A549 (cell line): ENCODE measurements around the gene CIDEA. TPM values are rescaled to one million over a fixed set of nuclear protein-coding genes. Genes with fewer than 3 reads are reported as not detected.

Source experiments
- ATAC-seq, 2 experiments: fragments of 200-7000 bp in 1 of 2; fragments of >200 bp in 1 of 2; cut with Nextera tagmentation in 1 of 2; cut with Tn5 transposase in 1 of 2; 3 replicates each; pipeline versions ENCODE4 v1.8.0 to v1.9.1; 2018 to 2020; ENCODE audit warnings: mild to moderate bottlenecking in 1 of 2, moderate library complexity in 1 of 2
- CTCF ChIA-PET: fragments of 300-600 bp; sonication (Branson Sonifier 250); formaldehyde crosslinking; extraction: SDS; loops from one replicate; lab custom pipeline; 2021; ENCODE audit warnings: antibody characterized with exemption, inconsistent platforms; lab: Yijun Ruan, JAX
- POLR2A ChIA-PET: fragments of 350-600 bp; formaldehyde crosslinking; extraction: SDS; loops from one replicate; lab custom pipeline; 2021; ENCODE audit warnings: antibody characterized with exemption, inconsistent platforms; lab: Yijun Ruan, JAX
- DNase-seq, 2 experiments: peaks; one replicate each; pipeline versions ENCODE4 v3.0.0 to v3.0.0-alpha.2; 2011 to 2016; ENCODE audit warnings: low read depth in 1 of 2, low spot score in 1 of 2
- FAIRE-seq: peaks from 2 replicates; lab custom pipeline; 2011; peaks lifted over from hg19 to GRCh38; lab: Jason Lieb, UNC
- H3K27ac ChIP-seq, 2 experiments: fragments of >200 bp; sonication (Bioruptor Twin); formaldehyde crosslinking; 3 replicates each; pipeline ENCODE4 v1.5.1; 2016 to 2017
- H3K4me1 ChIP-seq: fragments of >200 bp; sonication (Bioruptor Twin); formaldehyde crosslinking; 3 replicates; pipeline ENCODE4 v1.6.1; 2016
- H3K4me2 ChIP-seq: fragments of >200 bp; sonication (Bioruptor Twin); formaldehyde crosslinking; 3 replicates; pipeline ENCODE4 v1.6.1; 2016
- H3K4me3 ChIP-seq: fragments of >200 bp; sonication (Bioruptor Twin); formaldehyde crosslinking; 3 replicates; pipeline ENCODE4 v1.5.1; 2016
- H3K9me3 ChIP-seq: fragments of >200 bp; sonication (Bioruptor Twin); formaldehyde crosslinking; 3 replicates; pipeline ENCODE4 v1.6.1; 2016
- CBX2 ChIP-seq: fragments of 200-600 bp; sonication (generic); IDR thresholded peaks from 2 replicates; pipeline ENCODE4 v1.6.1; 2016; ENCODE audit warnings: low read depth, mild to moderate bottlenecking, borderline replicate concordance
- CBX8 ChIP-seq: fragments of 200-600 bp; sonication (generic); IDR thresholded peaks from 2 replicates; pipeline ENCODE4 v1.6.1; 2016
- CHD2 ChIP-seq: fragments of 150-350 bp; IDR thresholded peaks from 2 replicates; pipeline ENCODE4 v1.6.1; 2014; ENCODE audit warnings: low read length; ENCODE audit not compliant: partially characterized antibody
- EHF ChIP-seq: fragments of 250-450 bp; sonication (Bioruptor Pico); IDR thresholded peaks from 2 replicates; pipeline ENCODE4 v1.5.0; 2020; ENCODE audit warnings: mild to moderate bottlenecking
- ESRRA ChIP-seq: fragments of 150-350 bp; IDR thresholded peaks from 2 replicates; pipeline ENCODE4 v1.6.1; 2014; ENCODE audit warnings: mild to moderate bottlenecking, low read length, borderline replicate concordance
- FOSB ChIP-seq: fragments of 250-450 bp; sonication (Bioruptor Pico); IDR thresholded peaks from 2 replicates; pipeline ENCODE4 v1.5.0; 2020; ENCODE audit warnings: mild to moderate bottlenecking, moderate library complexity
- FOSL2 ChIP-seq, 2 experiments: fragments of 450-650 bp in 1 of 2; fragments of >200 bp in 1 of 2; sonication (Bioruptor Twin) in 1 of 2; formaldehyde crosslinking; IDR thresholded peaks; 2 replicates each; pipeline versions ENCODE4 v1.5.0 to v1.6.1; 2016 to 2020; ENCODE audit warnings: mild to moderate bottlenecking in 1 of 2, moderate library complexity in 1 of 2
- HDAC2 ChIP-seq: fragments of 200-600 bp; sonication (generic); IDR thresholded peaks from 2 replicates; pipeline ENCODE4 v1.6.1; 2016
- HEYL ChIP-seq: fragments of 250-450 bp; sonication (Bioruptor Pico); IDR thresholded peaks from 2 replicates; pipeline ENCODE4 v1.8.0; 2021; ENCODE audit warnings: mild to moderate bottlenecking, moderate library complexity
- HOXA7 ChIP-seq: fragments of 250-450 bp; sonication (Bioruptor Pico); IDR thresholded peaks from 2 replicates; pipeline ENCODE4 v1.5.0; 2020; ENCODE audit warnings: mild to moderate bottlenecking, moderate library complexity
- HOXB13 ChIP-seq: fragments of 250-450 bp; sonication (Bioruptor Pico); IDR thresholded peaks from 2 replicates; pipeline ENCODE4 v1.5.0; 2020; ENCODE audit warnings: low read depth, mild to moderate bottlenecking, moderate library complexity
- HOXB5 ChIP-seq: fragments of 250-450 bp; sonication (Bioruptor Pico); IDR thresholded peaks from 2 replicates; pipeline ENCODE4 v1.5.0; 2020; ENCODE audit warnings: mild to moderate bottlenecking, moderate library complexity
- KDM1A ChIP-seq: fragments of 200-600 bp; sonication (generic); IDR thresholded peaks from 2 replicates; pipeline ENCODE4 v1.6.1; 2016; ENCODE audit warnings: low read depth, mild to moderate bottlenecking
- MAFK ChIP-seq: fragments of 450-650 bp; IDR thresholded peaks from 2 replicates; pipeline ENCODE4 v1.6.1; 2014; ENCODE audit not compliant: partially characterized antibody
- MAX ChIP-seq: IDR thresholded peaks from 2 replicates; pipeline ENCODE4 v1.6.1; 2012
- MAZ ChIP-seq: fragments of 150-350 bp; IDR thresholded peaks from 2 replicates; pipeline ENCODE4 v1.6.1; 2014; ENCODE audit warnings: antibody characterized with exemption, low read depth, low read length, borderline replicate concordance
- MYC ChIP-seq: IDR thresholded peaks from 2 replicates; pipeline ENCODE4 v1.6.1; 2012; ENCODE audit warnings: mild to moderate bottlenecking, inconsistent platforms, low read length, improper control_type of control experiment, borderline replicate concordance
- NFE2L2 ChIP-seq: fragments of 150-350 bp; conservative IDR thresholded peaks from 2 replicates; pipeline ENCODE4 v1.6.1; 2014; ENCODE audit warnings: low read length
- NPAS2 ChIP-seq: fragments of 250-450 bp; sonication (Bioruptor Pico); IDR thresholded peaks from 2 replicates; pipeline ENCODE4 v1.8.0; 2022; ENCODE audit warnings: mild to moderate bottlenecking, moderate library complexity, borderline replicate concordance
- PBX3 ChIP-seq: IDR thresholded peaks from 2 replicates; pipeline ENCODE4 v1.6.1; 2012
- PHF8 ChIP-seq: fragments of 200-600 bp; sonication (generic); IDR thresholded peaks from 2 replicates; pipeline ENCODE4 v1.6.1; 2016; ENCODE audit warnings: low read depth, mild to moderate bottlenecking, antibody characterized with exemption, moderate library complexity, borderline replicate concordance
- POLR2A ChIP-seq: IDR thresholded peaks from 2 replicates; pipeline ENCODE4 v1.6.1; 2012; ENCODE audit warnings: mild to moderate bottlenecking, low read length
- POLR2AphosphoS2 ChIP-seq: conservative IDR thresholded peaks from 2 replicates; pipeline ENCODE4 v1.6.1; 2012; ENCODE audit warnings: low read length, improper control_type of control experiment, inconsistent platforms
- RAD21 ChIP-seq, 2 experiments: fragments of >200 bp in 1 of 2; sonication (Bioruptor Twin) in 1 of 2; formaldehyde crosslinking in 1 of 2; IDR thresholded peaks in 1 of 2; conservative IDR thresholded peaks in 1 of 2; 2 replicates in 1 of 2; 3 replicates in 1 of 2; pipeline ENCODE4 v1.6.1; 2012 to 2018; ENCODE audit warnings: inconsistent platforms in 1 of 2
- RARB ChIP-seq: fragments of 250-450 bp; sonication (Bioruptor Pico); IDR thresholded peaks from 2 replicates; pipeline ENCODE4 v1.8.0; 2021; ENCODE audit warnings: mild to moderate bottlenecking, moderate library complexity
- RCOR1 ChIP-seq: fragments of 150-350 bp; IDR thresholded peaks from 2 replicates; pipeline ENCODE4 v1.6.1; 2014; ENCODE audit warnings: antibody characterized with exemption, low read length, low read depth
- RNF2 ChIP-seq: fragments of 200-600 bp; sonication (generic); IDR thresholded peaks from 2 replicates; pipeline ENCODE4 v1.6.1; 2016; ENCODE audit warnings: low read depth, mild to moderate bottlenecking, antibody characterized with exemption, moderate library complexity, borderline replicate concordance
- SMC3 ChIP-seq: fragments of >200 bp; sonication (Bioruptor Twin); formaldehyde crosslinking; IDR thresholded peaks from 3 replicates; pipeline ENCODE4 v1.6.1; 2018; ENCODE audit warnings: inconsistent platforms
- TFCP2L1 ChIP-seq: fragments of 250-450 bp; sonication (Bioruptor Pico); IDR thresholded peaks from 2 replicates; pipeline ENCODE4 v1.5.0; 2021; ENCODE audit warnings: mild to moderate bottlenecking
- TP53 ChIP-seq: fragments of 250-450 bp; sonication (Bioruptor Pico); IDR thresholded peaks from 2 replicates; pipeline ENCODE4 v1.5.0; 2021; ENCODE audit warnings: mild to moderate bottlenecking, moderate library complexity
- ZFP36 ChIP-seq: fragments of 450-650 bp; IDR thresholded peaks from 2 replicates; pipeline ENCODE4 v1.6.1; 2014; ENCODE audit warnings: borderline replicate concordance; ENCODE audit not compliant: partially characterized antibody
- ZNF302 ChIP-seq: fragments of 250-450 bp; sonication (Bioruptor Pico); IDR thresholded peaks from 2 replicates; pipeline ENCODE4 v1.9.0; 2021; ENCODE audit warnings: inconsistent platforms, mild to moderate bottlenecking, moderate library complexity
- ZSCAN20 ChIP-seq: fragments of 250-450 bp; sonication (Bioruptor Pico); IDR thresholded peaks from 2 replicates; pipeline ENCODE4 v1.8.0; 2022; ENCODE audit warnings: mild to moderate bottlenecking, moderate library complexity
- whole genome bisulfite sequencing: methylation state at CpG from one replicate; pipeline ENCODE4 v1.1.6; 2017; ENCODE audit errors: missing lambda C conversion rate; 5-methylcytosine and 5-hydroxymethylcytosine counted together
- polyA plus RNA-seq, 4 experiments: library from polyadenylated mRNA; depleted of rRNA in 3 of 4; stranded (reverse); fragments of >200 nt; fragmentation: RNase III in 1 of 4; extraction: RNeasy Plus Mini Kit Qiagen cat#74134 plus additional on column Dnase treatment in 1 of 4; gene quantifications; 2 replicates in 3 of 4; 3 replicates in 1 of 4; pipeline ENCODE4 v1.2.3, GENCODE V29; 2011 to 2017
- TF ChIP-seq, protein P1 (sequence below): fragments of >200 bp; sonication (Bioruptor Twin); formaldehyde crosslinking; IDR thresholded peaks from 3 replicates; pipeline ENCODE4 v1.5.1; 2016
- TF ChIP-seq, protein P2 (sequence below): fragments of 450-650 bp; IDR thresholded peaks from 2 replicates; pipeline ENCODE4 v1.6.1; 2014; ENCODE audit warnings: antibody characterized with exemption
- TF ChIP-seq, protein P3 (sequence below): IDR thresholded peaks from 2 replicates; pipeline ENCODE4 v1.6.1; 2012; ENCODE audit warnings: low read depth, borderline replicate concordance
- TF ChIP-seq, protein P4 (sequence below): fragments of >200 bp; sonication (Bioruptor Twin); formaldehyde crosslinking; IDR thresholded peaks from 2 replicates; pipeline ENCODE4 v1.6.1; 2016

Gene CIDEA
- polyA plus RNA-seq, 2 of the 4 experiments (the other 2 are of a cell fraction): not detected

GRCh38 chr18:12271376-12272235 lies 17.4 kb downstream of the CIDEA start:
- H3K9me3 ChIP-seq: no peaks in the 10 kb centered on the region
- H3K4me2 ChIP-seq: peak overlapping the region; percentile 87
- H3K4me1 ChIP-seq: 0 out of 3 replicates have a peak, but pooled peaks cover 3% of the 10 kb centered on the region
- peak overlapping the region; percentile 88 to 92 for H3K27ac ChIP-seq
- no peak for FAIRE-seq
- H3K4me3 ChIP-seq: peak overlapping the region; percentile 50
- ChIA-PET POLR2A (interaction anchor here (0.8 to 1.8 kb wide), 5 partner anchors 9 to 105 kb away, joined by 3 to 8 read pairs (median 7); partner anchors contain the start of genes AFG3L2 and TUBB6), CTCF (interaction anchor here (0.6 to 3.3 kb wide), 24 partner anchors 8 to 392 kb away, joined by 3 to 45 read pairs (median 5); partner anchors contain the start of gene TUBB6)
- peak; percentile 78 to 79 for DNase-seq
- ATAC-seq: peak; percentile 98 to 99
- WGBS: 35% methylated on average over 22 of the region's 51 CpGs
- TF ChIP-seq ZNF302 (CRISPR knock-in tag): no peak
- TF ChIP-seq, protein P1, sequence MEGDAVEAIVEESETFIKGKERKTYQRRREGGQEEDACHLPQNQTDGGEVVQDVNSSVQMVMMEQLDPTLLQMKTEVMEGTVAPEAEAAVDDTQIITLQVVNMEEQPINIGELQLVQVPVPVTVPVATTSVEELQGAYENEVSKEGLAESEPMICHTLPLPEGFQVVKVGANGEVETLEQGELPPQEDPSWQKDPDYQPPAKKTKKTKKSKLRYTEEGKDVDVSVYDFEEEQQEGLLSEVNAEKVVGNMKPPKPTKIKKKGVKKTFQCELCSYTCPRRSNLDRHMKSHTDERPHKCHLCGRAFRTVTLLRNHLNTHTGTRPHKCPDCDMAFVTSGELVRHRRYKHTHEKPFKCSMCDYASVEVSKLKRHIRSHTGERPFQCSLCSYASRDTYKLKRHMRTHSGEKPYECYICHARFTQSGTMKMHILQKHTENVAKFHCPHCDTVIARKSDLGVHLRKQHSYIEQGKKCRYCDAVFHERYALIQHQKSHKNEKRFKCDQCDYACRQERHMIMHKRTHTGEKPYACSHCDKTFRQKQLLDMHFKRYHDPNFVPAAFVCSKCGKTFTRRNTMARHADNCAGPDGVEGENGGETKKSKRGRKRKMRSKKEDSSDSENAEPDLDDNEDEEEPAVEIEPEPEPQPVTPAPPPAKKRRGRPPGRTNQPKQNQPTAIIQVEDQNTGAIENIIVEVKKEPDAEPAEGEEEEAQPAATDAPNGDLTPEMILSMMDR: peak; percentile 87
- no peak for TF ChIP-seq RARB (CRISPR knock-in tag)
- no peak for TF ChIP-seq NPAS2 (CRISPR knock-in tag)
- TF ChIP-seq HOXB5 (CRISPR knock-in tag): no peak
- TF ChIP-seq, protein P2, sequence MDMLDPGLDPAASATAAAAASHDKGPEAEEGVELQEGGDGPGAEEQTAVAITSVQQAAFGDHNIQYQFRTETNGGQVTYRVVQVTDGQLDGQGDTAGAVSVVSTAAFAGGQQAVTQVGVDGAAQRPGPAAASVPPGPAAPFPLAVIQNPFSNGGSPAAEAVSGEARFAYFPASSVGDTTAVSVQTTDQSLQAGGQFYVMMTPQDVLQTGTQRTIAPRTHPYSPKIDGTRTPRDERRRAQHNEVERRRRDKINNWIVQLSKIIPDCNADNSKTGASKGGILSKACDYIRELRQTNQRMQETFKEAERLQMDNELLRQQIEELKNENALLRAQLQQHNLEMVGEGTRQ: no peak
- no peak for TF ChIP-seq CBX2
- TF ChIP-seq HOXB13 (CRISPR knock-in tag): no peak
- no peak for TF ChIP-seq MAZ
- 0 out of 2 replicates have a peak, but pooled peaks have one; percentile 57 for TF ChIP-seq MAX
- TF ChIP-seq, protein P3, sequence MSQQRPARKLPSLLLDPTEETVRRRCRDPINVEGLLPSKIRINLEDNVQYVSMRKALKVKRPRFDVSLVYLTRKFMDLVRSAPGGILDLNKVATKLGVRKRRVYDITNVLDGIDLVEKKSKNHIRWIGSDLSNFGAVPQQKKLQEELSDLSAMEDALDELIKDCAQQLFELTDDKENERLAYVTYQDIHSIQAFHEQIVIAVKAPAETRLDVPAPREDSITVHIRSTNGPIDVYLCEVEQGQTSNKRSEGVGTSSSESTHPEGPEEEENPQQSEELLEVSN: peak; percentile 56
- peak; percentile 18 to 48; a peak in 3 of 5 replicates for TF ChIP-seq RAD21 (conservative IDR thresholded peaks at IDR 0.05 in 1 of 2, IDR thresholded peaks at IDR 0.05 in 1 of 2)
- TF ChIP-seq FOSL2 (IDR thresholded peaks at IDR 0.05): no peak
- no peak for TF ChIP-seq FOSL2 (CRISPR knock-in tag; IDR thresholded peaks at IDR 0.05)
- TF ChIP-seq POLR2AphosphoS2: no peak
- TF ChIP-seq MAFK: no peak
- no peak for TF ChIP-seq HEYL
- TF ChIP-seq NFE2L2: no peak
- no peak for TF ChIP-seq PBX3
- no peak for TF ChIP-seq TFCP2L1
- TF ChIP-seq KDM1A: no peak
- no peak for TF ChIP-seq ESRRA
- TF ChIP-seq ZSCAN20 (CRISPR knock-in tag): no peak
- TF ChIP-seq SMC3: peak; percentile 54; the same call in 2 of the 3 replicates
- TF ChIP-seq ZFP36: no peak
- TF ChIP-seq TP53 (CRISPR knock-in tag): no peak
- TF ChIP-seq RCOR1: no peak
- TF ChIP-seq HOXA7 (CRISPR knock-in tag): no peak
- no peak for TF ChIP-seq POLR2A
- no peak for TF ChIP-seq RNF2
- TF ChIP-seq PHF8: 0 out of 2 replicates have a peak, but pooled peaks have one; percentile 44
- TF ChIP-seq CHD2: no peak
- no peak for TF ChIP-seq HDAC2
- no peak for TF ChIP-seq MYC
- no peak for TF ChIP-seq FOSB (CRISPR knock-in tag)
- TF ChIP-seq, protein P4, sequence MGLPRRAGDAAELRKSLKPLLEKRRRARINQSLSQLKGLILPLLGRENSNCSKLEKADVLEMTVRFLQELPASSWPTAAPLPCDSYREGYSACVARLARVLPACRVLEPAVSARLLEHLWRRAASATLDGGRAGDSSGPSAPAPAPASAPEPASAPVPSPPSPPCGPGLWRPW: no peak
- no peak for TF ChIP-seq EHF (CRISPR knock-in tag)
- TF ChIP-seq CBX8: no peak
